Measurements from ENCODE around the gene FOXP1. TPM values are rescaled to one million over a fixed set of nuclear protein-coding genes. Genes with fewer than 3 reads are reported as not detected.

Gene FOXP1
- total and polyA plus RNA-seq, 9 of the 15 experiments (the other 6 are each of a cell fraction or from before 2014, with no cell fraction given), result 7.7 to 34.5 (median 13.7) TPM

GRCh38 chr3:71189480-71189879 is 394.0 kb downstream of the FOXP1 start:
- H3K4me3 ChIP-seq, result no peak overlapping the region
- H3K79me2 ChIP-seq (ENCODE audit: control insufficient read depth, insufficient read depth, low read length), result no peaks in the 10 kb centered on the region
- H3K9me3 ChIP-seq (replicated peaks; ENCODE audit: control insufficient read depth, insufficient read depth, low read depth, low read length), result no peaks in the 10 kb centered on the region
- WGBS (ENCODE audit: insufficient coverage, low coverage, missing lambda C conversion rate), result 71% methylated on average over 1 of the region's 1 CpG
- no peaks in the 10 kb centered on the region for H3K9me1 ChIP-seq (ENCODE audit: control insufficient read depth, insufficient read depth, low read length)
- no peak for FAIRE-seq
- intact Hi-C loops (cut with micrococcal nuclease) (no loop called here), in situ Hi-C loops (cut with MboI) (no loop called here)
- H3K4me2 ChIP-seq (ENCODE audit: insufficient read depth, low read length), result no peak overlapping the region
- H3K27ac ChIP-seq (ENCODE audit: extremely low read depth, low read depth, low read length), result peak overlapping the region; percentile 3; the same call in 1 of the 3 replicates
- no peaks in the 10 kb centered on the region for H3K27me3 ChIP-seq (ENCODE audit: control insufficient read depth in 2 of 2, insufficient read depth in 2 of 2, low read length in 2 of 2)
- TF ChIP-seq PKNOX1 (IDR thresholded peaks at IDR 0.05), result peak; percentile 39; the same call in 1 of the 2 replicates
- TF ChIP-seq ZNF583 (CRISPR knock-in tag; IDR thresholded peaks at IDR 0.05), result no peak
- 0 out of 2 replicates have a peak, but pooled peaks have one; percentile 16 for TF ChIP-seq ATF3 (IDR thresholded peaks at IDR 0.05)
- TF ChIP-seq ATF3 (CRISPR knock-in tag; conservative IDR thresholded peaks at IDR 0.05), result no peak
- TF ChIP-seq ZNF316 (IDR thresholded peaks at IDR 0.05), result peak; percentile 88
- TF ChIP-seq NFE2 (IDR thresholded peaks at IDR 0.05; ENCODE audit: low read depth), result peak; percentile 71
- no peak for TF ChIP-seq GABPB2 (CRISPR knock-in tag; conservative IDR thresholded peaks at IDR 0.05)
- TF ChIP-seq MAFG (tag; conservative IDR thresholded peaks at IDR 0.05), result peak; percentile 73
- TF ChIP-seq C11orf30 (IDR thresholded peaks at IDR 0.05; ENCODE audit: low read depth), result peak; percentile 53; the same call in 1 of the 2 replicates
- no peak for ATAC-seq
- BruUV-seq (replicated peaks), result no TSS peak
- no peak overlapping the region for H3K9ac ChIP-seq (ENCODE audit: insufficient read depth in 1 of 2, low read depth in 2 of 2, low read length in 2 of 2)
- no peak overlapping the region for H2AFZ ChIP-seq (ENCODE audit: low read depth, low read length)
- ChIA-PET CTCF (ENCODE audit: low intra/inter-chr PET ratio) (no interaction called here), POLR2A (interaction anchor here (0.6 to 1.0 kb wide), 4 partner anchors 18 to 393 kb away, joined by 3 read pairs; no protein-coding TSS in a partner anchor)
- H4K20me1 ChIP-seq (replicated peaks; ENCODE audit: control insufficient read depth, insufficient read depth, low read length), result no peaks in the 10 kb centered on the region
- DNase-seq (ENCODE audit: extremely low read depth in 1 of 4, low spot score in 3 of 4), result peak in 1 of 4 experiments; percentile 14
- peaks cover 5 to 25% of the 10 kb centered on the region in 2 experiments; a peak in 3 of 5 replicates for H3K4me1 ChIP-seq (replicated peaks in 1 of 2; ENCODE audit: control insufficient read depth in 2 of 2, insufficient read depth in 2 of 2, low read length in 2 of 2)
- no peaks in the 10 kb centered on the region for H3K36me3 ChIP-seq (ENCODE audit: control insufficient read depth, insufficient read depth, low read length)
